Smooth muscle cell of the brain vasculature (primary cell): ENCODE measurements around the gene DLK1.

Experiments used
- DNase-seq: peaks from one replicate; pipeline ENCODE4 v3.0.0-alpha.2; 2012; ENCODE audit warnings: low read depth, low spot score

The DLK1 gene

DNA sequence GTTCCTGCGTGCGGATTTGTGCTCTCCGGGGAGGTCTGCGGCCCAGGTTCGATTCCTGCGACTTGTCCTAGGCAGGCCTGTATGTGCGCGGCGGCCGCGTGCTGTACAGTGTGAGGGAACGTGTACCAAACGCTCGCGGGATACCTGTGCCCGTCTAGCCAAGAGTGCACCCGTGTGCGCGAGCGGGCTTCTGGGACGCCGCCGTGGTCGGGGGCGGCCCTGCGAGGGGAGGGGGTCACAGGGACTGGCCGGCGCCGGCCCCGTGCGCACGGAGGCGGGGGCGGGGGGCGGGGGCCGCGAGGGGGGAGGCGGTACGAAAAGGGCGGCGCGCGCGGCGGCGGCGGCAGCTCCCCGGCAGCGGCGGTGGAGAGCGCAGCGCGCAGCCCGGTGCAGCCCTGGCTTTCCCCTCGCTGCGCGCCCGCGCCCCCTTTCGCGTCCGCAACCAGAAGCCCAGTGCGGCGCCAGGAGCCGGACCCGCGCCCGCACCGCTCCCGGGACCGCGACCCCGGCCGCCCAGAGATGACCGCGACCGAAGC is at the start of gene DLK1:
TSS of gene DLK1 (plus strand) at position 343 of the 536 bp plus-strand sequence. CDS start at position 520, 177 bp downstream.
- DNase-seq, result no peak

DNA sequence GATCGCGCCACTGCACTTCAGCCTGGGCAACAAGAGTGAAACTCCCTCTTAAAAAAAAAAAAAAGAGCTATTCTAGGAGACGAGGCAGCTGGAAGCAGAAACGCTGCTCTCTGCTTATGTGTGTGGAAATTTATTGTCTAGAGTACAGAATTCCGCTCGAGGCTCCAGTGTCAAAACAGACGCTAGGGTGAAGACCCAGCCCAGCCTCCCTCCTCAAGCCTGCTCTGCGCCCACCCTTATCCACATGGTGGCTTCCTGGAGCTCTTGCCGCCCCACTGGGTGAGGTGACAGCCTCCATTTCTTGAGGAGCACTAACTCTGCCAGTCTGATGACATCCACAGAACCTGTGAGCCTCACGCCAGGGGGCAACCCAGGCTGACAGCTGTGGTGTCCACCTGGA is 49.5 kb upstream of the DLK1 start:
- DNase-seq, result no peak

DNA sequence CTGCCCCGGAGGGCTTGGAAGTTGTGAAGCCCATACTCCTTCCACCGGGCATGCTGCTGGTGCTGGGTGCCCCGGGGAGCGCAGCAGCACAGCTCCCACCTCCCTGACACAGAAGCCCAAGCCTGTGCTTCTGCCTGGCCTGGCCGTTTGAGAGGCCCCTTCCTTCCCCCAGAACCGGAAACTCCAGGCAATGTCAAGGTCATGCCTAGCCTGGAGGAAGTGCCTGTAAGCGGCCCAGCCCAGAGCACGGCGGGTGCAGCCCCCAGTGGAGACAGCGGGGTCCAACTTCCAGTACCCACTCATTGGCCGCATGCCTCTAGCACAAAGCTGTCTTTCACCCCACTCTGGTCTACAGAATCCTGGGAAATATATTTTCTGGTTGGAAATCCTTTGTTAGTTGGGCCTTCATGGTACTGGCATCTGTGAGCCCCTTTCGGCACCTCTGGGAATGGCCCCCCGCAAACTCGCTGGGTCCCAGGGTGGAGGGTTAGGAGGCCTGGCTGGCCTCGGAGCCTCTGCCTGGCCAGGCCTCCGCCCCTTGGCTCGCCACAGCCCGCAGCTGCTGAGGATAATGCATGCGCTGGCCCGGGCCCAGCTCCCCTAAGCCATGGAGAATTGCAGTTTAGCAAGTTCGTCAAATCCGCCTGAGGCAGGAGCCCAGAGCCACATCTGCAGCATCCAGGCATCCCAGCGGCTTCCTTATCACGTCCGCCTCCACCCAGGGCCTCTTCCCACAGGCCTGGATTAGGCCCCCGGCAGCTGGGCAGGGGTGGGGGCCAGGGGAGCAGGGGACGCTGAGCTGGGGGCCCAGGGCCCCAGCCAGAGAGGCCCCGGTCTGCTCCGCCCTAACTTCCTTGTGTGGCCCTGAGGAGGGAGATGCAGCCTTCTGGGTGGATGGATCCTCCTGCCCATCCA is 48.9 kb upstream of the DLK1 start:
- DNase-seq, result no peak

DNA sequence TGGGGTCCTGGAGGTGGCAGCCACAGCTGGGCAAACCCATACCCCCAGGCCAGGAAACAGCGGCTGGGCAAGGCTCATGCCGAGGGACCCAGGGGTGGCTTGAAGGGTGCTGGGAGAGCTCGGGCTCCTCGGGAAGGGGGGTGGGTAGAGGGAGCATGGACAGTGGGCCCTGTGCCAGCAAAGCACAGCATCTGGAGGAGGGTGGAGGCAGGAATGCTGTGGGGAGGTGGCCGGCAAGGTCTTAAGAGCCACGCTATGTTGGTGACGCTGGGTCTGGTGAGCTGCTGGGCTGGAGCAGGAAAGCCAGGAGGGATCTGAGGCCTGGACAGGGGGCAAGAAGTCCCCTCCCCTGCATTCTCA is 48.2 kb upstream of the DLK1 start:
- DNase-seq, result no peak

DNA sequence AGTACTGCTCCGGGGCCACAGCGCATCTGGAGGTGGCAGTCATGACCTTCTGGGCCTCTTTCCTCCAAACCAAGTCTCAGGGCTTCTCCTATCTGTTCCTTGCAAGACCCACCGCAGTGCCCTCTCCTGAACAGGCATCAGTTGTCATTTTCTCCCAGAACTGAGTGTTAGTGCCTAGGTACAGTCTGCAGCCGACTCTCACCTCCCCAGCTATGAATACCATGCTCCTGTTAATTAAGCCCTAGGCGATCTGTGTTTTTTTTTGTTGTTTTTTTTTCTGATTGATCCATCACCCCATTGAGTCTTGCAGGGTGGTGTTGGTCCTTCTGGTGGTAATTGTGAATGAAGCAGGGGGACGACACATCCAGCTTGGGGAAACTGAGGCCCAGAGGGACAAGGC is 47.5 kb upstream of the DLK1 start:
- DNase-seq, result no peak

DNA sequence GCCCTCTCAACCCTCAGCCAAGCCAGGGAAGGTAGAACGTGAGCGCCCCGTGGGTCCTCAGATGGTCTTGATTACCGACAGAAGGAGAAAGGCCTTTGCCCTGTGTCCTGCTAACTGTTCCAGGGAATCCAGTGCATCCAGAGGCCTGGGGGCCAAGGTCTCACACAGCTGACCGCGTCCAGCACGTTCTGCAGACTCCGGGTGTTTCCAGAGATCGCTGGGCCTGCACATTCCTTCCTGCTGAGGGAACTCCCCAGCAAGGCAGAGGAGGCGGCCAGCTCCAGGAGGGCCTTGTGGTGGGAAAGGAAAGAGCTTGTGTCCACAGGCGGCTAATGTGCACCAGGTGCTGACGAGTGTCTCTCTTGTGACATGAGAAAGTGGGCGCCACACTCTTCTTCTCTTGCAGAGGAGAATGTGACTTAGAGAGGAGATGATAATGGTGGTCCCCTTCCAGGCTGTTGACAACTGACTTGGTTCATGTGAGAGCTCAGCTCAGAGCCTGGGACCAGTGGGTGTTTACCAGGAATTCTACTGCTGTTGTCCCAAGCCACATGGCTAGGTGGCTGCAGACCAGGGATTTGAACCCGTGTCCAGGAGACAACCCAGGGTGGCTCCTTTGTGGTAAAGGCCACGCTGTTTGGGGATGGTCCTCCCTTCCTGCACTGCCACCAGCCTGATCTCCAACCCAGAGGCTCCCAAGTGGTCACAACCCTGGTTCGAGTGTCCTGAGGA is 46.8 kb upstream of the DLK1 start:
- DNase-seq, result peak; percentile 95

DNA sequence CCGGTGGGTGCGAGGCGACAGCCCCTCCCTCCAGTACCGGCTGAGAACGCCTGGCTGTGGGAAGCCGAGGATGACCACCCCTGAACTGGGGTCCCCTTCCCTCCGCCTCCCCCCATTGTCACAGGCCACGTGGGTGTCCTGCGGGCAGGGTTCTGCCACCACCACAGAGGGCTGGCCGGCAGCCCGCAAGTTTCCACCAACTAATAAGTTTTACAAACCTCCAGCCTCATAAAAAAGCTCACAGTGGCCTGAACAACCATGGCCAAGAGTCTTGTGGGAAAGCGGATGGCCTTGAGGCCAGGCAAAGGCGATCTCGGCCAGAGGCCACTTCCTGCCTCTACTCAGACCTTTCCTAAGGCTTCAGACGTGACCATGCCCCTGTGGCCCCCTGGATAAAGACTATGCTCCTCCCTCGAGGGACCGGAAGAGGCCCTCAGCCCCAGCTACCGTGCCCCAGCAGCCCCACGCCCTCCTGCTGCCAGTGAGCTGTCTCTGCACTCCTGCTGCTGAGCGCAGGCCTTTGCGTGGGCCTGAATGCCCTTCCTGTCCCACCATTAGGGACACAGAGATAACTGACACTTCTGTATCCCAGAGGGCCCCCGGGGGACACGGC is 46.1 kb upstream of the DLK1 start:
- no peak for DNase-seq

DNA sequence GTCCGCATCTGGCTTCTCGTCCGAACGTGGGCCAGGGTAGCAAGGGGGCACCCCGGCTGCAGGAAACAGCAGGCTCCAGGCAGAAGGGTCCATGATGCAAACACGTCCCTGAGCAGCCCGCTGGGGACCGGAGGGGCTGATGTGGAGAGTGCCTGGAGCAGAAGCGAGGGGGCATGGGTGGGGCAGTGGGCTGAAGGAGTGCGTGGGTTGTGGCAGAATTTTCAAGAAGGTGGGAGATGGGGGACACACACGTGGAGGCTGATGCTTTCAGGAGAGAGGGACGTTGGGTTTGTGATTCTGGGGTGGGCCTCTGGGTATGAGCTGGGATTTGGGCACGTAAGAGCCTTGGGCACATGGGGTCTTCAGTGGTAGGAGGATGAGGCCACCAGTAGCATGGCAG is 45.6 kb upstream of the DLK1 start:
- DNase-seq, result no peak

DNA sequence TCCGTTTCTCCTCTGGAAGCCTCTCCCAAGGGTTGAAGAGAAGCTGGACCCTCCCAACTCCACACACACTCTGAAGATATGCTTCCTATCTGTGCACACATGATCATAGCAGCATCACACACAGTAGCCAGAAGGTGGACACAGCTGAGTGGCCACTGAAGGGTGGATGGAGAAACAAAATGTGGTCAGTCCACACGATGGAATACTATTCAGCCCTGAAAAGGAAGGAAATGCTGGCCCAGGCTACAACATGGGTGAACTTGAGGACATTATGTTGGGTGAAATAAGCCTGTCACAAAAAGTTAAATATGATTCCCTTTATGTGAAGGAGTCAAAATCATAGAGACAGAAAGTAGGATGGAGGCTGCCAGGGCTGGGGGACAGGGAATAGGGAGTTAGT is 43.9 kb upstream of the DLK1 start:
- DNase-seq, result no peak

DNA sequence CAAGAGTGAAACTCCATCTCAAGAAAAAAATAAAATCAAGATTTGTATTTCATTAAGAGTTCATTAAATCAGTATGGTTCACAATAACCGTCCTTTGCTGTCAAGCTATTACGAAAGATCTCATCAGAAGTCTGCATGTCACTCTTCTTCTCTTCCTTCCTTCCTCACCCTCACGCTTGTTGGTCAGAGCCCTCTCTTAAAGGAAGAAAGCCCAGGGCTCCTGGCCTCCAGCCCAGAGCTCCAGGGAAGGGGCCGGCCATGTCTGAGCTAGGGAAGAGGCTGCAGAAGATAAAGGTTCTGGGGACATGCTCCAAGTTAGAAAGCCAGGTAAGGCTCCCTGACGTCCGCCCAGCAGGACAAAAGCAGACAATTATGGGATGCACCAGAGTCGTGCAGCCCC is 43.1 kb upstream of the DLK1 start:
- DNase-seq, result no peak

DNA sequence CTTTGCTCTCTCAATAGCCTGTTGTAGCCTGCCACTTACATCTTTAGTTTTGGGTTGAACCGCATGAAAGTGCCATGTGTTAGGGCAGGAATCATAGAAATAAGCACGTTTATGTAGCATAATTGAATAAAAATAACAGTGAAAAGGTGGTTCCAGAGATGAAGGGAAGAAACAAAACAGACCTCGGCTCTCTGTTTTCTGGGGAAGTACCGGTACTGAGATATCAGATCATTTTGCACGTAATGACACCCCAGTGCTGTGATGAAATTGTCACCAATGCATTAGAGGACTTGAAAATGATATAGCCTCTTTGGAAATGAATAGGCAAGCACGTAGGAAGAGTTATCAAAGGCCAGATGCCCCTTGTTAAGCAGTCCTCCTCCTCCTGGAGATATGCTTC is 42.5 kb upstream of the DLK1 start:
- DNase-seq, result no peak

DNA sequence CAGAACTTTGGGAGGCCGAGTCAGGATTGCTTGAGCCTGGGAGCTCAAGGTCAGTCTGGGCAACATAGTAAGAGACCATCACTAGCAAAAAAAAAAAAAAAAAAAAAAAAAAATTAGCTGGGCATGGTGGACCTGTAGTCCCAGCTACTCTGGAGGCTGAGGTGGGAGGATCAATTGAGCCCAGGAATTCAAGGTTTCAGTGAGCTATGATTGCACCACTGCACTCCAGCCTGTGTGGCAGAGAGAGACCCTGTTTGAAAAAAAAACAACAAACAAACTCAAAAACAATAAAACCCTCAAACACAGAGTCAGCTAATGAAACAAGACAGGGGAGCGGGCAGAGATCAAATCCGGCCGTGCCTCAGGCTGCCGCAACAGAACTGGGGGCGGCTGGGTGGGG is 41.7 kb upstream of the DLK1 start:
- DNase-seq, result no peak

DNA sequence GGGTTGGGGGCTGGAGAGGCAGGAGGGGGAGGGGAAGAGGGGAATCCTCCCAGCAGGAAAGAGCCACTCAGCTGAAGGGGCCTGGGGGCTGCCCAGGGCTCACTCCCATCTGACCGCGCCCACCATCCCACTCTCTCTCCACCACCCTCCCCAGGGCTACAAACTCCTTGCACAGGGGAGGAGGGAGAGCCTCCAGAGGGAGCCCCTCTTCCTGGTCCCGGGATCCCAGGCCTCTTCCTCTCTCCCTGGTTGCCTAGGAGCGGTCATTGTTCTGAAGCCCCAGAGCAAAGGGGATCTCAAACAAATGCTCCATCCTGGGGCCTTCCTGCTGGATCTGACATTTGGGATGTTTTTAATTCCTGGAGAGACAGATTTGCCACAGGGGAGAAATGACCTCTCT is 39.8 kb upstream of the DLK1 start:
- no peak for DNase-seq

DNA sequence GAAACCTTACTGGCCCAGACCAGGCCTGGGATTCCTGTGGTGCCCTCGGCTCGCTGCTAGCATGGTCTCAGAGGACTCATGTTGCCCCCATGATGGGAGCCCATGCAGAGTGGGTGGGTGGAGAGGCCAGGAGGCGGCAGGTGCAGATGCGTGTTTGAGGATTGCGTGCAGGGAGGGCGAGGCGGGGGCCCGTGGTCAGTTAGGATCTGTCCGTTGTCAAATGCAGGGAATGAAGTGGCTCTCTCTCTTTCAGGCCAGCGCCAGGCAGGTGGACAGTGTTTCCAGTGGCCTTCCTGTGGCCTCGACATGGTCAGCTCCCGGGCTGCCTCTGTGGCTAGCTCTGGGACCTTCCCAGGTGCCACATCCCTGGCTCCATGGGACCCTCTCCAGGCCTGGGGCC is 39.3 kb upstream of the DLK1 start:
- DNase-seq, result no peak

DNA sequence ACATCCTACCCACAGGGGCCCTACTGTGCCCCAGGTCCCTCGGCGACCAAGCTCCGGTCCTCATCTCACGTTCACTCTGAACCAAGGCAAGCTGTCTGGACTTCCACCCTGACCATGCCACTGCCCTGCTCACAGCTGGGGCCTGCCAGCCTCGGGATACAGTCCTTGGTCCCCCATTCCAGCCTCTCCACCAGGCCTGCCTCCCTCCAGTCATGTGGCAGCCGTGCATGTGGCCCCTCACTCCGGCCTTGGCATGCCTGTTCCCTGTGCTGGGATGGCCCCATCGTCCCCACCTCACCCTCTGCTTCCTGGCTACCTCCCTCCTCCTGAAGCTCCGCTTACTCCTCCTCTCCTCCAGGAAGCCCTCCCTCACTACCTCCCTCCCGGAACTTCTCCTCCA is 38.6 kb upstream of the DLK1 start:
- no peak for DNase-seq

DNA sequence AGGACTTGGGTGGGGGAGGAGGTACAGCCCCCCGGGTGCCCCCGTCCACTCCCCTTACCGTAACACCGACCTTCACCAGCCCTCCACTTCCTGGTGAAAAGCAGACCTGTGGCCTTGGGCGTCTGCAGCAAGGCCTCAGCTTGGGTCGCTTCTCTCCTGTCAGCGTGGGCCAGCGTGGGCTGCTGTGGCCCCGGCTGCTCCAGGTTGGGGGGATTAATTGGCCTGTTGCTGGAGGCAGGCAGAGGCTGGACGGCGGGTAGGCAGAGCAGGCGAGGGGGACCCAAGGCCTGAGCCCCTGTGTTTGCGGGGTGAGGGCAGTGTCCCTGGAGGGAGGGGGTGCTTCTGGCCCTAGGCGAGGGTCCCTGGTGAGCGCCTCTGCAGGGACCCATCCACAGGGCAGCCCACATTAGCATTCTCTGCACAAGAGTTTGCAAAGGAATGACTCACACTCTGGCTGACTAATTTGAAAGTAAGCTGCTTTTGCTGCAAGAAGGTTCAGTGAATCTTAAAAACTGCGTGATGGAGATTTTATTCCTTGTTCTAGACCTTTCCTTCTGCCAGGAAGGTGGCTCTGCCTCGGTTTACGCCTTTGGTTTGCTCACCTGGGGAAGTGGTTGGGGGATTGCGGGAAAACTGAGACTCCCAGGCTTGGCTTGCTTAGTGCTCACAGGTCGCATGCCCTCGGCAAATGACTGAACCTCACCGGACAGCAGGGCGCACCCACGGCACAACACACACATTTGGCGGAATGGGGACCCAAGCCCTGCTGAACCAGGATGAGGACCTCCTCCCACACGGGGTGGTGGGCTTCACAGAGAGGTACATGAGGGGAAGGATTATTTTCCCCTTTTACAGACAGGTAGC is 37.9 kb upstream of the DLK1 start:
- no peak for DNase-seq

DNA sequence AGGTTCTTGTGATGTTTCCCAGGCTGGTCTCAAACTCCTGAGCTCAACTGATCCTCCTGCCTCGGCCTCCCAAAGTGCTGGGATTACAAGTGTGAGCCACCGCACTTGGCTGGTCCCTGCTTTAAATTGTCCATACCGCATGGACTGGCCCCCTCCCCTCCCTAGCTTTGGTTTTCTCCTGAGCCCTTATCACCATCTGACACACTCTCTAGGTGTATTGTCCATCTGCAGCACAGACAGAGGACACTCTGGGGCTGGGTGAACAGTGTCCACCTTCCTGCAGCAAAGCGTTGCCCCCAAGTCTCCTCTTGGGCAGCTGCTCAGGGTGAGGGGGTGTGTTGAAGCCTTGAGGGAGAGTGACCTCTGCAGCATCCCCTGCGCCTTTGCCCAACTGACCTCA is 36.0 kb upstream of the DLK1 start:
- no peak for DNase-seq

DNA sequence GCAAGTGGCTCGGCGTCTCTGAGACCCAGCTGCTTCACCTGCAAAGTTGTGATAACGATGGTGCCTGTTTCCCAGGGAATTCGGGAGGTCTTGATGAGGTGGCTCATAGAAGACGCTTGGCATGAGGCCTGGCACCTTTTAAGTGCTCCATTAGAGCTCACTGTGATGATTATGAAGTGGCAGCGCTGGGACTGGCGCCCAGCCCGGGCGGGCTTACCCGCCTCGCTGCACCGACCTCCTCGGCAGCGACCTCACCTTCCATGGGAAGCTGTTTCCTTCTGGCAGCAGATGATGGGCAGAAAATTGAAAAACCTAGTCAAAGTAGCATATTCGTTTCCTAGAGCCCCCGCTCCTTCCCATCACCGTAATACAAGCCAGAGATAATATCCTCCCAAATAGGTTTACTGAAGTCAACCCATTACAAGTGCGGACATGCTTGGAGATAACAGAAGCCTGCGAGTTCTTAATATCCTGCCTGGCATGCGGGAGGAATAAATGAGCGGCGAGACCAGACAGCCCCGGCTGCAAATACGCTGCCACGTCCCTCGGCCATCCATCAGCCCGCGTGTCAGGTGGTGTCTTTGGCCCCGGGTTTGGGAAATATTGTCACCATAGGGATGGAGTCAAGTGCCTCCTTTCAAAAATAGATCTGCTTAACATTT is 35.2 kb upstream of the DLK1 start:
- DNase-seq, result no peak

DNA sequence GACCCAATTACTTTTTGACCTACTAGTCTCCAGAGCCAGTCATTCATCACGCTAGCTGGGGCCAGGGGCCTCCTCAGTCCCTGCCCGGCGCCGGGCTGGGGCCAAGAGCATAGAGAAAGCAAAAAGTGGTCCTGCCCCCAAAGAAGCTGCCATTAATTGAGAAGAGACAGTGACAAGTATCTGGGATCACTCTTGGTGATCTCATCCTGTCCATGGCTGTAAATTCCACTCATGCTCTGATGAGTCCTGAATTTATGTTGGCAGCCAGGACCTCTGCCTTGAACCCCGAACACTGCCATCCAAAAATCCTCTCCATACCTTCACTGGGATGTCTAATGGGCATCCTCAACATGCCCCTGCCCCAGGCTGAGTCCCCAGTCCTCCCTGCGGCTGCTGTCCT is 34.4 kb upstream of the DLK1 start:
- no peak for DNase-seq

DNA sequence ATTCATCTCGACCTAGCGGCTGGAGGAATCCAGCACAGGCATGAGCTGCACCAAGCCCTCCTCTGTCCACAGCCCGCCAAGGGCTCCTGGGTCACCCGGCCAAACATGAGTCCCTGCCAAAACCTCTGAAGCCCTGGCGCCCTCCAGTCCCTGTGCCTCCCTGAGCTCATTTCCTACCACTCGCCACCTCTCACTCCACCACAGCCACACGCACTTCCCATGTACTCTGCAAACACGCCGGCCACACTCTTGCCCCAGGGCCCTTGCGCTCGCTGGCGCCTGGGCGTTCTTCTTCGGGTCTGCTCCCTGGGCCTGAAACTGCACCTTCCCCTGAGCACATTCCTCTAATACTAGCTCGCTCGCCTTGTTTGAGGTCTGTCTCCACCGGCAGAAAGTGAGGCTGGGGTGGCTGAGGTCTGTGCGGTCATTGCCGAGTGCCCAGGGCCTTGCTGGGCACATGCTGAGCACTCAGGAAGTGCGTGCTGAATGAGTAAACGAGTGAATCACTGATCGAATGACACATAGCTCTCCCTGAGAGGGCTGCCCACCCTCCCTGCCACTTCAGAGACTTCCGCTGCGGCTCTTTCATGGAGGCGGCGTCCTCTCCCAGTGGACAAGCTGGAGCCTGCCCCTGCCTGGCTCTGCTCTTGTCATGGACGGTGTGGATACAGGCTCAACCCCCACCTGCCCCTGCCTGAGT is 33.7 kb upstream of the DLK1 start:
- peak; percentile 80 for DNase-seq
